ENCODE data around the gene SMAD5. TPM values are rescaled to one million over a fixed set of nuclear protein-coding genes. Genes with fewer than 3 reads are reported as not detected.
A peak's percentile ranks its signal among the peaks of the same experiment; 100 is the strongest.

SMAD5 gene
- total RNA-seq, 1 experiment from 2014 or later, result 93.6 TPM

DNA sequence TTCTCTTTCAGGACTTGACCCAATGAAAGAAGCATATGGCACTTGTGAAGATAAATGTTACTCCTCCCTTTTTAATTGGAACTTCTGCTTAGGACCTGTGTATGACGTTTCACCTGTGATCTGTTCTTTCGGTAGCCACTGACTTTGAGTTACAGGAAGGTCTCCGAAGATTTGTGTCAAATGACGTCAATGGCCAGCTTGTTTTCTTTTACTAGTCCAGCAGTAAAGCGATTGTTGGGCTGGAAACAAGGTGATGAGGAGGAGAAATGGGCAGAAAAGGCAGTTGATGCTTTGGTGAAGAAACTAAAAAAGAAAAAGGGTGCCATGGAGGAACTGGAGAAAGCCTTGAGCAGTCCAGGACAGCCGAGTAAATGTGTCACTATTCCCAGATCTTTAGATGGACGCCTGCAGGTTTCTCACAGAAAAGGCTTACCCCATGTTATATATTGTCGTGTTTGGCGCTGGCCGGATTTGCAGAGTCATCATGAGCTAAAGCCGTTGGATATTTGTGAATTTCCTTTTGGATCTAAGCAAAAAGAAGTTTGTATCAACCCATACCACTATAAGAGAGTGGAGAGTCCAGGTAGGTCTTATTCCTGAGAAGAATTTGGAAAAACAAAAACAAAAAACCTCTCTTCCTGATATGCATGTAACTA, 21.1 kb downstream of the SMAD5 start:
- no peak for DNase-seq (ENCODE audit: low read depth in 1 of 2, low spot score in 2 of 2)
- no peak overlapping the region for H3K4me3 ChIP-seq
- H3K27me3 ChIP-seq (replicated peaks), result no peaks in the 10 kb centered on the region
- no peak overlapping the region for H3K27ac ChIP-seq
- H3K9me3 ChIP-seq (replicated peaks), result no peaks in the 10 kb centered on the region
- no peaks in the 10 kb centered on the region for H3K4me1 ChIP-seq (replicated peaks)
- peaks cover 63% of the 10 kb centered on the region for H3K36me3 ChIP-seq

DNA sequence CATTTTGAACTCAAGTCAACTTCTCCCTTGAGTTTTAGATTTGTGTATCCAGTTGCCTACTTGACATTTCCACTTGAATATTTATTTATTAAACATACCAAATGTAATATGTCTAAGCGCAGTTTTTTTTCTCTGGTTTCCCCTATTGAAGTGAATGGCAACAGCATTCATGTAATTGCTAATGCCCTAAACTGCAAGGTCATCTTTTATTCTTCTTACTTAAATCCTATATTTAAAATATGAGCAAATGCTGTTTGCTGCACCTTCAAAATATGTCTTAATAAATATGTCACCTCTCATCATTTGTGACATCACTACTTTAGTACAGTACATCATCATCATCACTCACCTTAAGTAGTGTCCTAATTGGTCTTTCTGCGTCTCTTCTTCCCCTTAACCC, 22.4 kb downstream of the SMAD5 start:
- DNase-seq (ENCODE audit: low read depth in 1 of 2, low spot score in 2 of 2), result no peak
- Histone ChIP-seq H3K27me3 (replicated peaks) (no peaks in the 10 kb centered on the region), H3K27ac (no peak overlapping the region)

DNA sequence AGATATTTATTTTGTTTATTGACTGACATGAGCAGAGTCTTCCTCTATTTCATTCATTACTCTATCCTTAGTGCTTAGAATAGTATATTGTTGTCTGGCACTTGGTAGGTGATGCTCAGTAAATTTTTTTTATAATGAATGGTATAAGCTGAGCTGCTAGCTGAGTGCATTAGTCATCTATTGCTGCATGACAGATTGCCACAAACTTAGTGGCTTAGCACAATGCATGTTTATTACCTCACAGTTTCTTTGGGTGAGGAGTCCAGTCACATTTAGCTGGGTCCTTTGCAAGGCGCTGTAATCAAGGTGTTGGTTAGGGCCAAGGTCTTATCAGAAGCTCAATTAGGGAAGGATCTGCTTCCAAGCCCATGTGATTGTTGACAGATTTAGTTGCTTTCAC, 23.1 kb downstream of the SMAD5 start:
- Histone ChIP-seq H3K27me3 (replicated peaks) (no peaks in the 10 kb centered on the region), H3K36me3 (peaks cover 61% of the 10 kb centered on the region)

More for the DNA sequence above, 22.4 kb downstream of the SMAD5 start:
- Histone ChIP-seq H3K4me1 (replicated peaks) (no peaks in the 10 kb centered on the region), H3K36me3 (peaks cover 63% of the 10 kb centered on the region), H3K9me3 (replicated peaks) (no peaks in the 10 kb centered on the region), H3K4me3 (no peak overlapping the region)

DNA sequence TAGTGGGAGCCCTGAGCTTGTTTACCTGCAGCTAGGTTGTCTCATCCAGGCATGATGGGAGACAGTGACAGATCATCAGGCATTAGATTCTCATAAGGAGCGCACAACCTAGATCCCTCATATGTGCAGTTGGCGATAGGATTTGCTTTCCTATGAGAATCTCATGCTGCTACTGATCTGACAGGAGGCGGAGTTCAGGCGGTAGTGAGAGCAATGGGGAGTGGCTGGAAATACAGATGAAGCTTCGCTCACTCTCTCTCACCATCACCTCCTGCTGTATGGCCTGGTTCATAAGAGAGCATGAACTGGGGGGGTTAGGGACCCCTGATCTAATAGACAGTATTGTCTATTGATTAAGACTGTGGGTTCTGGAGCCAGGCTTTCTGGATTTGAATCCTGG, 24.9 kb downstream of the SMAD5 start:
- no peak overlapping the region for H3K27ac ChIP-seq
- peaks cover 68% of the 10 kb centered on the region for H3K36me3 ChIP-seq
- no peaks in the 10 kb centered on the region for H3K4me1 ChIP-seq (replicated peaks)
- H3K4me3 ChIP-seq, result no peak overlapping the region
- no peaks in the 10 kb centered on the region for H3K9me3 ChIP-seq (replicated peaks)
- no peaks in the 10 kb centered on the region for H3K27me3 ChIP-seq (replicated peaks)
- no peak for DNase-seq (ENCODE audit: low read depth in 1 of 2, low spot score in 2 of 2)

More for the DNA sequence above, 23.1 kb downstream of the SMAD5 start:
- Histone ChIP-seq H3K4me3 (no peak overlapping the region), H3K27ac (no peak overlapping the region), H3K4me1 (replicated peaks) (no peaks in the 10 kb centered on the region), H3K9me3 (replicated peaks) (no peaks in the 10 kb centered on the region)
- no peak for DNase-seq (ENCODE audit: low read depth in 1 of 2, low spot score in 2 of 2)

DNA sequence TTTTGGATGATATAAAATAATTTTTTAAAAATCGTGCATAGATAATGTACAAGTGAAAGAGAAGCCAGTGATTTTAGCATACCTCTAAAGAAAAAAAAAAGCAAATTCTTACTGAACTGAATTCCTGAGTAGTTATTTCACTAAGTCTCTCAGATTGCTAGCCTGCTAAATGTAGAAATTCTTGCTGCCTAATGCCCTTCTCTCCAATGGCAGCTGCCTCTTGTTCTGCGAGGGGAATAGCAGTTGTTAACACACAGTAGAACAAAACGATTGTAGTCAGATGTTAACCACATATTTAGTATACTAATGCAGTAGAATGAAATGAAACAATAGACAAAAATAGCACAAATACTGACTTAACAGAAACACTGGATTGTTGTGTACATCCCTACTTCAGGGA, 26.8 kb downstream of the SMAD5 start:
- no peak overlapping the region for H3K4me3 ChIP-seq
- no peaks in the 10 kb centered on the region for H3K9me3 ChIP-seq (replicated peaks)
- no peaks in the 10 kb centered on the region for H3K27me3 ChIP-seq (replicated peaks)
- DNase-seq (ENCODE audit: low read depth in 1 of 2, low spot score in 2 of 2), result peak in 1 of 2 experiments; percentile 18
- peaks cover 76% of the 10 kb centered on the region for H3K36me3 ChIP-seq
- no peaks in the 10 kb centered on the region for H3K4me1 ChIP-seq (replicated peaks)
- H3K27ac ChIP-seq, result no peak overlapping the region

DNA sequence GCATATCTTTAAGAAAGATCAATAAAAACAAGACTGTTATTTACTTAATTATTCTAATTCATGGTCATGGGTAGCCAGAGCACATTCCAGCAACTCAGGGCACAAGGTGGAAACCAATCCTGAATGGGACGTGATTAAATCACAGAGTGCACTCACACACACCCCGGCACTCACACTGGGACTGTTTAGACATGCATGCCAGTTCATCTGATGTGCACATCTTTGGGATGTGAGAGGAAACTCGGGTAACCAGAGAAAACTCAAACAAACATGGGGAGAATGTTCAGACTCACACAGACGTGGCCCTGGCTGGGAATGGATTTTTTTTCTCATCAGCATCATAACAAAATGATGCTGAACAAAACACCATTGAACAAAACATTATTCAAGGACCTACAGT, 29.4 kb downstream of the SMAD5 start:
- Histone ChIP-seq H3K36me3 (peaks cover 67% of the 10 kb centered on the region), H3K9me3 (replicated peaks) (no peaks in the 10 kb centered on the region), H3K27me3 (replicated peaks) (no peaks in the 10 kb centered on the region), H3K4me1 (replicated peaks) (no peaks in the 10 kb centered on the region), H3K4me3 (no peak overlapping the region), H3K27ac (no peak overlapping the region)
- DNase-seq (ENCODE audit: low read depth in 1 of 2, low spot score in 2 of 2), result no peak

DNA sequence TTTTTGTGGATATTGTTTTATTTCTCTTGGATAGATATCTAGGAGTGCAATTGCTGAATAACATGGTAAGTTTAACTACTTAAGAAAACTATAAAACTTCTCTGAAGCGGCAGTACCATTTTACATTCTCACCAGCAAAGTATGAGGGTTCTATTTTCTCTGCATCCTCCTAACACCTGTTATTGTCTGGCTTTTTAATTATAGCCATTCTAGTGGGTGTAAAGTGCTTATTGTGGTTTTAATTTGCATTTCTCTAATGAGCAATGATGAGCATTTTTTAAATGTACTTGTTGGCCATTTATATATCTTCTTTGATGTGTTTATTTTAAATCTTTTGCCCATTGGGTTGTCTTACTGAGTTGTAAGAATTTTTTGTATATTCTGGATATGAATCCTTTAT, 31.6 kb downstream of the SMAD5 start:
- Histone ChIP-seq H3K27me3 (replicated peaks) (no peaks in the 10 kb centered on the region), H3K36me3 (peaks cover 72% of the 10 kb centered on the region), H3K4me3 (no peak overlapping the region), H3K27ac (no peak overlapping the region), H3K9me3 (replicated peaks) (no peaks in the 10 kb centered on the region), H3K4me1 (replicated peaks) (no peaks in the 10 kb centered on the region)
- no peak for DNase-seq (ENCODE audit: low read depth in 1 of 2, low spot score in 2 of 2)

DNA sequence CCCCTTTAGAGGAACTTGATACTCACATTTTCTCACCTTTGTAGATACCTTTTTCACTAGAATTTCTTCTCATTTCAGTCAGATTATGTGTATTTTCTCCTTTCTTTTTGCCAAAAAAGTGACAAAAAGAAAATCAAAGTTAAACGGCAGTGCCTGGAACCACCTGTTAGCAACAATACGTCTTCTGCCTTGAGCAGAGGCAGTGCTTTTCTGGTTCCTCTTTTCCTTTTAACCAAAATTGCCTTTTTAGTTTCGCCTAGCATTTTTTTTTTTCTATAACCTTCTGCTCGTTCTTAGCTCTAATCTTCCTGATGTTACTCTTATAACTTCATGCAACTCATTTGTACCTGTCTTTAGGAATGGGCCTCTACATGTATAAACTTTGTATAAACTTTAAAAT, 34.3 kb downstream of the SMAD5 start:
- Histone ChIP-seq H3K27ac (no peak overlapping the region), H3K4me3 (no peak overlapping the region), H3K9me3 (replicated peaks) (no peaks in the 10 kb centered on the region), H3K36me3 (peaks cover 75% of the 10 kb centered on the region), H3K27me3 (replicated peaks) (no peaks in the 10 kb centered on the region), H3K4me1 (replicated peaks) (no peaks in the 10 kb centered on the region)
- no peak for DNase-seq (ENCODE audit: low read depth in 1 of 2, low spot score in 2 of 2)

DNA sequence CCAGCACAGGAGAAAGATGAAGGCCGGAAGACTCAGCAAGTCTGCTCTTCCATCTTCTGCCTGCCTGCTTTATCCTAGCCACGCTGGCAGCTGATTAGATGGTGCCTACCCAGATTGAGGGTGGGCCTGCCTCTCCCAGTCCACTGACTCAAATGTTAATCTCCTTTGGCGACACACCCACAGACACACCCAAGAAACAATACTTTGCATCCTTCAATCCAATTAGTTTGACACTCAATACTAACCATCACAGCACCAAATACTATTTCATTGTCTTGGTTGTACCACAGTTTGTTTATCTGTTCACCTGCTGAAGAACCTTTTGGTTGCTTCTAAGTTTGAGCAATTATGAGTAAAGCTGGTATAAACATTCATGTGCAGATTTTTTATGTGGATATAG, 36.6 kb downstream of the SMAD5 start:
- no peaks in the 10 kb centered on the region for H3K27me3 ChIP-seq (replicated peaks)
- DNase-seq (ENCODE audit: low read depth in 1 of 2, low spot score in 2 of 2), result no peak
- H3K27ac ChIP-seq, result no peak overlapping the region
- H3K9me3 ChIP-seq (replicated peaks), result no peaks in the 10 kb centered on the region
- no peaks in the 10 kb centered on the region for H3K4me1 ChIP-seq (replicated peaks)
- no peak overlapping the region for H3K4me3 ChIP-seq
- peaks cover 71% of the 10 kb centered on the region for H3K36me3 ChIP-seq

DNA sequence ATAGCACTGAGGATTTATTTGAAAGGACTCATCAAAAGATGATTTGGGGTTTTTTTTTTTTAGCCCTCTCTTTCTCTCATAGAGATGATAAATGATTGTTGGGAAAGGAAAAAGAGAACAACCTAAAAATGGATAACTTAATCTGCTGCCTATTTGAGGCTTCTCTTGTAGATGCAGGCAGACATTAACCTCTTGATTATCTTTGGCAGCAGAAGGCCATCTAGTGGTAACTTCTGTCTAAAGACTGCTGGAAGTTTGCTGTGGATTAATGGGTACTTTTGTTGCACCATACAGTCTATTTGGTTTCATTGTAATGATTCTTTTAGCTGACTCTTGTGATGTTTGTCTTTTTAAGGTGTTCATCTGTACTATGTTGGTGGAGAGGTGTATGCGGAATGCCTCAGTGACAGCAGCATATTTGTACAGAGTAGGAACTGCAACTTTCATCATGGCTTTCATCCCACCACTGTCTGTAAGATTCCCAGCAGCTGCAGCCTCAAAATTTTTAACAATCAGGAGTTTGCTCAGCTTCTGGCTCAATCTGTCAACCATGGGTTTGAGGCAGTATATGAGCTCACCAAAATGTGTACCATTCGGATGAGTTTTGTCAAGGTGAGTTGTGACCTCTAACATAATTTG, 41.5 kb downstream of the SMAD5 start:
- H3K4me1 ChIP-seq (replicated peaks), result no peaks in the 10 kb centered on the region
- no peaks in the 10 kb centered on the region for H3K9me3 ChIP-seq (replicated peaks)
- H3K4me3 ChIP-seq, result no peak overlapping the region
- no peak overlapping the region for H3K27ac ChIP-seq
- no peaks in the 10 kb centered on the region for H3K27me3 ChIP-seq (replicated peaks)
- peaks cover 74% of the 10 kb centered on the region for H3K36me3 ChIP-seq
- peak in 1 of 2 experiments; percentile 49 for DNase-seq (ENCODE audit: low read depth in 1 of 2, low spot score in 2 of 2)

DNA sequence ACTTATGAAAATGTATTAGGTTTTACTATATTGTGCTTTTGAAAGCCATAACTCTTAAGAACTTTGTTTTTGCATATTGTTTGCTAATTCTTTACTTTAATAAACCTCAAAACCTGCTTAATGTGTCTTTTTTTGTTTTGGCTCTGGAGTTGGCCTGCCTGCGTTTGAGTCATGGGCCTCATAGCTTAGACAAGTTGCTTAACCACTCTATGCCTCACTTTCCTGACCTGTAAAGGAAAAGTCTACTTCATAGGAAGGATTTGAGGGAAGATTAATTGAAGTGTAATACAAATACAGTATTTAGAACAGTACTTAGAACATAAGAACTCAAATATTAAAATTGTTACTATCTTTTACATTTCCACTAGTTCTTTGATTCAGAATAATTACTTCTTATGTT, 50.0 kb downstream of the SMAD5 start:
- peaks cover 46% of the 10 kb centered on the region for H3K36me3 ChIP-seq
- DNase-seq (ENCODE audit: low read depth in 1 of 2, low spot score in 2 of 2), result no peak
- H3K4me1 ChIP-seq (replicated peaks), result no peaks in the 10 kb centered on the region
- H3K9me3 ChIP-seq (replicated peaks), result no peaks in the 10 kb centered on the region; the same call in 1 of the 2 replicates
- no peaks in the 10 kb centered on the region for H3K27me3 ChIP-seq (replicated peaks)
- H3K4me3 ChIP-seq, result no peak overlapping the region
- no peak overlapping the region for H3K27ac ChIP-seq

DNA sequence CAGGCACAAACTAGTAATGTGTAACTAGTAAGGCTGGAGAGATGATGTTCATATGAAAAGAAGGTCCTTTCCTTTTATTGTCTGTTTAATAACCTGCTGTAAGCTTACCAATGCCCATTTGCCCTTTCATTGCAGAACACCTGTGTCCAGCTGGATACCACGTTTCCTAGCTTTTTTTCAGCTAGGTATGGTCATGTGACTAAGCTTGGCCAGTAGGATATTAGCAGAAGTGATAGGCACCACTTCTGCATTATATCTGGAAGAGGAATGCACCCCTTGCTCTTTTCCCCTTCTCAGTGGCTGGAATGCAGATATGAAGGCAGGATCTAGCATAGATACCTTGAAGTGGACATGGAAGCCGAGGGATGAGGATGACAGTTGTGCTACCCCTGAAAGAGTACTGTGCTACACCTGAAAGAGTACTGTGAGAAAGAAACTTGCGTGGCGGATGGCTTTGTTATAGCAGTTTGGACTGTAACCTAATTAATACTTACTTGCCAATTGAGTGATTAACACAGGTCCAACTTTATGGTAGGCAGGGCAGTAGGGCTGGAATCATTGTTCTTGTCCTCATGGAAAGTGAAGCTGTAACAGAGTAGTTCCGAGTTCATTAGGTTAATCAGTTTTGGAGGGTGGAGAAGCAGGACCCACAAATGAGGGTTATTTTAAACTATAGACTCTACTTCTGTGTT, 53.5 kb downstream of the SMAD5 start:
- Histone ChIP-seq H3K27ac (no peak overlapping the region), H3K9me3 (replicated peaks) (no peaks in the 10 kb centered on the region; the same call in 1 of the 2 replicates), H3K4me3 (no peak overlapping the region), H3K27me3 (replicated peaks) (peaks cover 15% of the 10 kb centered on the region), H3K36me3 (peaks cover 18% of the 10 kb centered on the region), H3K4me1 (replicated peaks) (no peaks in the 10 kb centered on the region)
- DNase-seq (ENCODE audit: low read depth in 1 of 2, low spot score in 2 of 2), result no peak

DNA sequence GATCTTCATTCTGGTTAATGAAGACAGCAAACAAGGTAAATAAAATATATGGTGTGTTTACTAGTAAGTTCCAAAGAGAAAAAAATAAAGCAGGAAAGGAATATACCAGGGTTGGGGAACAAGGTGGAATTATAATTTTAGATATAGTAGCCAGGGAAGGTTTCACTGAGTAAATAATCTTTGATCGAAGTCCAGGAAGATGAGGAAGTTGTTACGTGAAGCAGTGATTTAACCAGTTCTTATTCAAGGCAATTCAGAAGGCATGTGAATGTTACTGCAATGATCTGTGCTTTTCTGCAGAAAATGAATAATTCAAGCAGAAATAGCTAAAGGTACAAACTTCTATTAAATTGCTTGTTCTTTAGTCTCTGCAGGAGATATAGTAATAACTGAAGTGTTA, 54.2 kb downstream of the SMAD5 start:
- H3K27ac ChIP-seq, result no peak overlapping the region
- peaks cover 11% of the 10 kb centered on the region for H3K36me3 ChIP-seq
- no peak overlapping the region for H3K4me3 ChIP-seq
- peaks cover 5% of the 10 kb centered on the region for H3K4me1 ChIP-seq (replicated peaks)
- no peaks in the 10 kb centered on the region; the same call in 1 of the 2 replicates for H3K9me3 ChIP-seq (replicated peaks)
- peaks cover 22% of the 10 kb centered on the region for H3K27me3 ChIP-seq (replicated peaks)
- DNase-seq (ENCODE audit: low read depth in 1 of 2, low spot score in 2 of 2), result no peak

DNA sequence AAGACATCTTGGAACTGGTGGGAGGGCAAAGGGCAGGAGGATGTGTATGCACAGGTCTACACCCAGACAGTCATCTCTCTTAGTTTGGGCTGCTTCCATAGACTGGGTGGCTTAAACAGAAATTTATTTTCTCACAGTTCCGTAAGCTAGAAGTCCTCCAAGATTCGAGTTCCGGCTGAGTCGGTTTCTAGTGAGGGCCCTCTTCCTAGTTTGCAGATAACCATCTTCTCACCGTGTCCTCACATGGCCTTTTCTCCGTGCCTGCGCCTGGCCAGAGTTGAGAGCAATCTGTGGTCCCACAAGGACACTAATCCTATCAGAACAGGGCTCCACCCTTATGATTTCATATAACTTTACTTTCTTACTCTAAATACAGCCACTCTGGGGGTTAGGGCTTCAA, 56.2 kb downstream of the SMAD5 start:
- peaks cover 10% of the 10 kb centered on the region for H3K36me3 ChIP-seq
- peaks cover 42% of the 10 kb centered on the region for H3K27me3 ChIP-seq (replicated peaks)
- H3K27ac ChIP-seq, result no peak overlapping the region
- H3K4me3 ChIP-seq, result no peak overlapping the region
- no peaks in the 10 kb centered on the region; the same call in 1 of the 2 replicates for H3K9me3 ChIP-seq (replicated peaks)
- peaks cover 17% of the 10 kb centered on the region for H3K4me1 ChIP-seq (replicated peaks)
- no peak for DNase-seq (ENCODE audit: low read depth in 1 of 2, low spot score in 2 of 2)

Data from SJSA1 (cell line).